Uterus (tissue), 2 donors: ENCODE measurements around the gene CBX2.

ENCODE experiments used
- POLR2A ChIP-seq, 2 donors: fragments of 450-650 bp; IDR thresholded peaks; one replicate each; pipeline ENCODE4 v1.6.1; 2016; ENCODE audit warnings: antibody characterized with exemption in 2 of 2, mild to moderate bottlenecking in 1 of 2, moderate library complexity in 1 of 2
- TF ChIP-seq, protein P1 (sequence below), 4 experiments: fragments of 200-600 bp in 2 of 4; fragments of 450-650 bp in 2 of 4; sonication (generic) in 2 of 4; IDR thresholded peaks; one replicate each; pipeline ENCODE4 v1.5.1; 2016 to 2019; ENCODE audit warnings: antibody characterized with exemption in 4 of 4, mild to moderate bottlenecking in 2 of 4, moderate library complexity in 1 of 4

DNA sequence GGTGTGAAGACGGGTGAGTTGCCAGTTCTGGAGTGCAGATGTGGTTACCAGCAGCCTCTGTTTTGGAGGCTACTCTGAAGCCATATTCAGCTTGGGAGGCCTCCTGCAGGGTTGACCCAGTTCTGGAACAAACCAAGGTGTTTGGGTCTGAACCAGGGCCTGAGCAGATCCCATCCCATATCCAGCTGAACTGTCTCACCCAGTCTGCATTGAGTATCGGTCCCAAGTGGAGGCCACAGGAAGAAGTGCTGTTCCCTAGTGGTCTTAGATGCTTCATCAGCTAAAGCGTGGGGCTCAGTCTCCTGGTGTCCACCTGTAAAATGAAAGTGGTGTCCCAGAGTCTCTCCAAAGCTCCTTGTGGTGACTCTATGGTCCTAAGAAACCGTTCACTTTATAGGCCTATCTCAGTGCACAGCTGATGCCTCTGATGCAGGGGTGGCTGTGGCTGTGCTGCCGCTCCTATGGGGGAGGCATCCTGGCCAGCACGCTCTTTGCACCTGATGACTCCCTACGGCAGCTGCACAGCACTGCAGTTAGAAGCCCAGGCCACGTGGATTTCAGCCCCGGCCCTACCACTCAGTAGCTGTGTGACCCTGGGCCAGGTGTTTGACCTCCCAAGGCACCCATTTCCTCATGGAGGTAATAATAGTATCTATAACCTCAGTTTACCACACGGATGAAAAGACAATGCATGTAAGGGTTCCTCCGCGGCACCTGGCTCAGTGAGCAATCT lies 40.2 kb downstream of the CBX2 start:
- TF ChIP-seq, protein P1, sequence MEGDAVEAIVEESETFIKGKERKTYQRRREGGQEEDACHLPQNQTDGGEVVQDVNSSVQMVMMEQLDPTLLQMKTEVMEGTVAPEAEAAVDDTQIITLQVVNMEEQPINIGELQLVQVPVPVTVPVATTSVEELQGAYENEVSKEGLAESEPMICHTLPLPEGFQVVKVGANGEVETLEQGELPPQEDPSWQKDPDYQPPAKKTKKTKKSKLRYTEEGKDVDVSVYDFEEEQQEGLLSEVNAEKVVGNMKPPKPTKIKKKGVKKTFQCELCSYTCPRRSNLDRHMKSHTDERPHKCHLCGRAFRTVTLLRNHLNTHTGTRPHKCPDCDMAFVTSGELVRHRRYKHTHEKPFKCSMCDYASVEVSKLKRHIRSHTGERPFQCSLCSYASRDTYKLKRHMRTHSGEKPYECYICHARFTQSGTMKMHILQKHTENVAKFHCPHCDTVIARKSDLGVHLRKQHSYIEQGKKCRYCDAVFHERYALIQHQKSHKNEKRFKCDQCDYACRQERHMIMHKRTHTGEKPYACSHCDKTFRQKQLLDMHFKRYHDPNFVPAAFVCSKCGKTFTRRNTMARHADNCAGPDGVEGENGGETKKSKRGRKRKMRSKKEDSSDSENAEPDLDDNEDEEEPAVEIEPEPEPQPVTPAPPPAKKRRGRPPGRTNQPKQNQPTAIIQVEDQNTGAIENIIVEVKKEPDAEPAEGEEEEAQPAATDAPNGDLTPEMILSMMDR (IDR thresholded peaks at IDR 0.05): no peak
- no peak for TF ChIP-seq POLR2A (IDR thresholded peaks at IDR 0.05)
